Fibroblast of lung (primary cell): ENCODE data around the gene CAV3. TPM values are rescaled to one million over a fixed set of nuclear protein-coding genes. Genes with fewer than 3 reads are reported as not detected.

Experiments used
- DNase-seq, 2 donors: peaks; one replicate each; pipeline versions ENCODE4 v3.0.0 to v3.0.0-alpha.2; 2010; ENCODE audit warnings: low read depth in 2 of 2
- H2AFZ ChIP-seq: 2 replicates; pipeline ENCODE4 v1.5.1; 2012; ENCODE audit warnings: low read length, control low read depth, inconsistent platforms
- H3K27ac ChIP-seq: 2 replicates; pipeline ENCODE4 v1.5.1; 2011; ENCODE audit warnings: low read length, control low read depth; ENCODE audit not compliant: insufficient read depth
- H3K27me3 ChIP-seq: 2 replicates; pipeline ENCODE4 v1.5.1; 2011; ENCODE audit warnings: mild to moderate bottlenecking, low read length; ENCODE audit not compliant: control insufficient read depth, insufficient read depth
- H3K36me3 ChIP-seq: 2 replicates; pipeline ENCODE4 v1.5.1; 2011; ENCODE audit warnings: low read length; ENCODE audit not compliant: control insufficient read depth, insufficient read depth
- H3K4me1 ChIP-seq: 2 replicates; pipeline ENCODE4 v1.5.1; 2011; ENCODE audit warnings: low read length; ENCODE audit not compliant: control insufficient read depth, insufficient read depth; ENCODE audit errors: extremely low read depth
- H3K4me2 ChIP-seq: 2 replicates; pipeline ENCODE4 v1.5.1; 2011; ENCODE audit warnings: low read length, control low read depth; ENCODE audit not compliant: insufficient read depth; ENCODE audit errors: extremely low read depth
- H3K4me3 ChIP-seq, 4 experiments: fragments of 200-600 bp in 1 of 4; sonication (generic) in 1 of 4; replicated peaks in 1 of 4; 2 replicates each; pipeline ENCODE4 v1.5.1; 2011 to 2016; ENCODE audit warnings: low read length in 4 of 4, low read depth in 3 of 4, mild to moderate bottlenecking in 3 of 4, control low read depth in 2 of 4, inconsistent platforms in 1 of 4, mixed read lengths in 1 of 4; ENCODE audit not compliant: insufficient read depth in 1 of 4; ENCODE audit errors: control extremely low read depth in 1 of 4
- H3K79me2 ChIP-seq: 2 replicates; pipeline ENCODE4 v1.5.1; 2012; ENCODE audit warnings: mild to moderate bottlenecking, low read length, inconsistent platforms; ENCODE audit not compliant: control insufficient read depth, insufficient read depth
- H3K9ac ChIP-seq: 2 replicates; pipeline ENCODE4 v1.5.1; 2011; ENCODE audit warnings: mild to moderate bottlenecking, low read length, control low read depth; ENCODE audit not compliant: insufficient read depth
- H3K9me3 ChIP-seq: 2 replicates; pipeline ENCODE4 v1.5.1; 2012; ENCODE audit warnings: low read depth, low read length; ENCODE audit not compliant: control insufficient read depth, insufficient read depth
- H4K20me1 ChIP-seq: 2 replicates; pipeline ENCODE4 v1.5.1; 2011; ENCODE audit warnings: low read length; ENCODE audit not compliant: control insufficient read depth, insufficient read depth; ENCODE audit errors: extremely low read depth
- EZH2 ChIP-seq: IDR thresholded peaks from 2 replicates; pipeline ENCODE4 v1.5.1; 2012; ENCODE audit warnings: low read length, control low read depth, mild to moderate bottlenecking; ENCODE audit errors: missing control alignments
- polyA plus RNA-seq, 2 donors: library from polyadenylated mRNA; depleted of rRNA in 1 of 2; stranded (reverse) in 1 of 2; unstranded in 1 of 2; fragments of >200 nt; gene quantifications; 2 replicates each; pipeline ENCODE4 v1.2.1, GENCODE V29; 2011 to 2012; ENCODE audit warnings: missing spikeins in 1 of 2
- total RNA-seq: library from RNA; depleted of rRNA; stranded (reverse); fragments of >200 nt; gene quantifications from 2 replicates; pipeline ENCODE4 v1.2.1, GENCODE V29; 2014
- TF ChIP-seq, protein P1 (sequence below), 2 donors: IDR thresholded peaks in 1 of 2; conservative IDR thresholded peaks in 1 of 2; 1 replicate in 1 of 2; 2 replicates in 1 of 2; pipeline ENCODE4 v1.5.1; 2011 to 2012; ENCODE audit warnings: low read length in 2 of 2, control low read depth in 1 of 2, inconsistent platforms in 1 of 2, low read depth in 1 of 2, mild to moderate bottlenecking in 1 of 2

The CAV3 gene
- total and polyA plus RNA-seq, 2 donors (not counting 1 experiment from before 2014, with no cell fraction given), result not detected

- Histone ChIP-seq H3K4me1 (peaks cover 3% of the 10 kb centered on the region), H3K27me3 (no peaks in the 10 kb centered on the region), H3K36me3 (peaks cover 3% of the 10 kb centered on the region), H3K9me3 (no peaks in the 10 kb centered on the region), H3K4me2 (peak within 1 kb of the TSS; percentile 92), H3K79me2 (peaks cover 8% of the 10 kb centered on the region), H4K20me1 (no peaks in the 10 kb centered on the region), H3K27ac (no peak within 1 kb of the TSS), H3K9ac (no peak within 1 kb of the TSS), H3K4me3 (peak within 1 kb of the TSS; percentile 50 to 60 (median 52)), H2AFZ (peak within 1 kb of the TSS; percentile 47)
- peak; percentile 69 to 85 for DNase-seq
- no peak for TF ChIP-seq EZH2
- TF ChIP-seq, protein P1, sequence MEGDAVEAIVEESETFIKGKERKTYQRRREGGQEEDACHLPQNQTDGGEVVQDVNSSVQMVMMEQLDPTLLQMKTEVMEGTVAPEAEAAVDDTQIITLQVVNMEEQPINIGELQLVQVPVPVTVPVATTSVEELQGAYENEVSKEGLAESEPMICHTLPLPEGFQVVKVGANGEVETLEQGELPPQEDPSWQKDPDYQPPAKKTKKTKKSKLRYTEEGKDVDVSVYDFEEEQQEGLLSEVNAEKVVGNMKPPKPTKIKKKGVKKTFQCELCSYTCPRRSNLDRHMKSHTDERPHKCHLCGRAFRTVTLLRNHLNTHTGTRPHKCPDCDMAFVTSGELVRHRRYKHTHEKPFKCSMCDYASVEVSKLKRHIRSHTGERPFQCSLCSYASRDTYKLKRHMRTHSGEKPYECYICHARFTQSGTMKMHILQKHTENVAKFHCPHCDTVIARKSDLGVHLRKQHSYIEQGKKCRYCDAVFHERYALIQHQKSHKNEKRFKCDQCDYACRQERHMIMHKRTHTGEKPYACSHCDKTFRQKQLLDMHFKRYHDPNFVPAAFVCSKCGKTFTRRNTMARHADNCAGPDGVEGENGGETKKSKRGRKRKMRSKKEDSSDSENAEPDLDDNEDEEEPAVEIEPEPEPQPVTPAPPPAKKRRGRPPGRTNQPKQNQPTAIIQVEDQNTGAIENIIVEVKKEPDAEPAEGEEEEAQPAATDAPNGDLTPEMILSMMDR (conservative IDR thresholded peaks at IDR 0.05 in 1 of 2, IDR thresholded peaks at IDR 0.05 in 1 of 2; ENCODE audit: low read depth in 1 of 2, low read length in 2 of 2), result peak; percentile 91 to 95
Observed at GRCh38 chr3:8769088-8769822, 35.7 kb downstream of the CAV3 start, which contains the start of gene OXTR. TSS of gene OXTR (minus strand) at chr3:8769613. CDS start at chr3:8768187, 1,426 bp downstream.

DNA sequence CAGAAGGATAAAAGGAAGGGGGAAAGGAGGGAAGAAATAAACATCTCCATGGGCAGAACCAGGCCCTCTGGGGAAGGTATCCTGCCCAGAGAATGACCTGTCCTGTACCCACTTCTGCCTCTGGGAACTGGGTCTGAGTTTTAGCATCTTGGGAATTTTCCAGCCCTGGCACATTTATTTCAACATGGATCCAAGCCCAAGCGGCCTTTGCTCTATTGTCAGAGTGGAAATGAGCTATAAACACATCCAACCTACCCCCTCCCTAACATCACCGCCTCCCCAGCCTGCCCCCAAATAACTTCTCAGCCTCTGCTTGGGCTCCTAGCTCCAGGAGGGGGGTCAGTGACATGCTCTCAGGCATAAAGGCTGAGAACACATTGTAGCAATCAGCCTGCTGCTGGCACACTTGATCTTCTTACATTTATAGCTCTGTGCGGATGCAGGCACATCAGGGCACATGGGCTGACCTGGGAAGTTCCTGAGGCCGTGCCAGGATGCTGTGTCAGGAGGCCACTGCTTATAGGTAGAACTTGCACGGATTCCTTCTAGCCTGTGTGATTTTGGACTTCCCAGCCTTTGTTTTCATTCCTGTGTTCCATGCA lies 40.4 kb downstream of the CAV3 start:
- H3K79me2 ChIP-seq, result no peaks in the 10 kb centered on the region
- H3K4me3 ChIP-seq, result no peak overlapping the region
- H3K36me3 ChIP-seq, result no peaks in the 10 kb centered on the region
- H3K27me3 ChIP-seq, result peaks cover 3% of the 10 kb centered on the region
- H3K27ac ChIP-seq, result no peak overlapping the region
- H3K4me1 ChIP-seq, result no peaks in the 10 kb centered on the region
- DNase-seq, result no peak
- H3K9ac ChIP-seq, result no peak overlapping the region
- no peak overlapping the region for H3K4me2 ChIP-seq
- TF ChIP-seq, protein P1 (conservative IDR thresholded peaks at IDR 0.05 in 1 of 2, IDR thresholded peaks at IDR 0.05 in 1 of 2; ENCODE audit: low read depth in 1 of 2, low read length in 2 of 2), result no peak
- TF ChIP-seq EZH2, result no peak
- no peaks in the 10 kb centered on the region for H3K9me3 ChIP-seq
- H4K20me1 ChIP-seq, result no peaks in the 10 kb centered on the region
- no peak overlapping the region for H2AFZ ChIP-seq

DNA sequence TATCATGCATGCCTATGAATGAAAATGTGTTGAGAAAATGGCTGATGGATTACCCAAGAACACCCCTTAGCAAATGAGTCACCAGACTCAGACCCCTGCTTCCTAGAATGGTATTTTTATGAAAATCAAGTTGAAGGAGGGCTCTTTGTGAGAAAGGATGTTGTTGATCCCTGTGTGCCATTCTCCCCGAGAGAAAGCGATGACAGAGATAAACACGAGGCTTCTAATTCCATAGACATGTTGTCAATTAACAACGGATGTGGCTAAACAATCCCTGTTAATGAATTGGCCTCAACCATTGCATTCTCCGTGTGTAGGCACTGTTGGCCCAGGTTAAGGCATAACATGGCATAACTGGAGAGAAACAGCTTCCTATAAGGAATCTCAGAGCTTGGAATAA lies 41.6 kb downstream of the CAV3 start:
- Histone ChIP-seq H3K9me3 (no peaks in the 10 kb centered on the region), H3K4me3 (no peak overlapping the region), H3K9ac (no peak overlapping the region), H3K4me1 (no peaks in the 10 kb centered on the region), H3K36me3 (no peaks in the 10 kb centered on the region), H3K4me2 (no peak overlapping the region), H2AFZ (no peak overlapping the region), H3K27me3 (peaks cover 3% of the 10 kb centered on the region), H4K20me1 (no peaks in the 10 kb centered on the region), H3K79me2 (no peaks in the 10 kb centered on the region), H3K27ac (no peak overlapping the region)
- TF ChIP-seq, protein P1 (conservative IDR thresholded peaks at IDR 0.05 in 1 of 2, IDR thresholded peaks at IDR 0.05 in 1 of 2; ENCODE audit: low read depth in 1 of 2, low read length in 2 of 2), result no peak
- TF ChIP-seq EZH2, result no peak
- peak in 1 of 2 donors; percentile 17 for DNase-seq
